ENCODE measurements around the gene IL25.
"Not testable (repeated sequence)": the region's sequence is repeated elsewhere in the genome, so short reads cannot be mapped to it uniquely, and the experiment has no call there.

IL25 gene

DNA sequence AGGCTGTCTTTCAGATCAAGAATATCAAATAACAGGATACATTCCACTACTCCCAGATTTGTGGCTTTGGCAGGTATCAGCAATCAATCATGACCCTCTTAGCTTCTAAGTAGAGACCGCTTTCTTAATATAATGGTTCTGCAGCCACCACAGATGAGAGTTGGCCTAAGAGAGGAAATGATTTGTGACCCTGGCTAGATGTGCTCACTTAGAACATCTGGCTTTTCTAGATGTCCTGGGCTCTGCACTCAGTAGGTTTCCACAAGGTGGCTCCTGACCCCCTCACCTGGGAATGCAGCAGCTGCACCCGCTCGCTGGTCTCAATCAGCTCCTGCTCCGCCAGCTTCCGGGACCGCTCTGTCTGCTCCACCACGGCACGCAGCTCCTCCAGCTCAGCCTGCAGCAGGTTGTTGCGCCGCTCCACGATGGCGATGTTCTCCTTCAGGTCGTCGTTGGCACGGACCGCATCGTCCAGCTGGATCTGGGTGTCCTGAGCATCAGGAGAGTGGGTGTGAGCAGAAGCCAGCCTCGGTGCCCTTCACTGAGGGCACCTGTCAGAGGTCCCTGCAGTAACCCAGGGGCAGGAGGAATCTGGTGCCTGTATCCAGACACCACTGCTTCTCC, 13.1 kb downstream of the IL25 start:
- no peaks in the 10 kb centered on the region for H3K4me1 ChIP-seq
- peaks cover 13% of the 10 kb centered on the region for H3K27me3 ChIP-seq
- DNase-seq: no peak
- H3K36me3 ChIP-seq: no peaks in the 10 kb centered on the region
- no peaks in the 10 kb centered on the region for H3K9me3 ChIP-seq
- TF ChIP-seq, protein P1, sequence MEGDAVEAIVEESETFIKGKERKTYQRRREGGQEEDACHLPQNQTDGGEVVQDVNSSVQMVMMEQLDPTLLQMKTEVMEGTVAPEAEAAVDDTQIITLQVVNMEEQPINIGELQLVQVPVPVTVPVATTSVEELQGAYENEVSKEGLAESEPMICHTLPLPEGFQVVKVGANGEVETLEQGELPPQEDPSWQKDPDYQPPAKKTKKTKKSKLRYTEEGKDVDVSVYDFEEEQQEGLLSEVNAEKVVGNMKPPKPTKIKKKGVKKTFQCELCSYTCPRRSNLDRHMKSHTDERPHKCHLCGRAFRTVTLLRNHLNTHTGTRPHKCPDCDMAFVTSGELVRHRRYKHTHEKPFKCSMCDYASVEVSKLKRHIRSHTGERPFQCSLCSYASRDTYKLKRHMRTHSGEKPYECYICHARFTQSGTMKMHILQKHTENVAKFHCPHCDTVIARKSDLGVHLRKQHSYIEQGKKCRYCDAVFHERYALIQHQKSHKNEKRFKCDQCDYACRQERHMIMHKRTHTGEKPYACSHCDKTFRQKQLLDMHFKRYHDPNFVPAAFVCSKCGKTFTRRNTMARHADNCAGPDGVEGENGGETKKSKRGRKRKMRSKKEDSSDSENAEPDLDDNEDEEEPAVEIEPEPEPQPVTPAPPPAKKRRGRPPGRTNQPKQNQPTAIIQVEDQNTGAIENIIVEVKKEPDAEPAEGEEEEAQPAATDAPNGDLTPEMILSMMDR (IDR thresholded peaks at IDR 0.05; ENCODE audit: low read depth, low read length): no peak
- no peak overlapping the region for H3K4me3 ChIP-seq (ENCODE audit: low read depth, low read length)

- H3K9me3 ChIP-seq; H3K36me3 ChIP-seq; DNase-seq; H3K4me1 ChIP-seq; H3K4me3 ChIP-seq (ENCODE audit: low read depth, low read length): not testable (repeated sequence)
- peaks cover 18% of the 10 kb centered on the region for H3K27me3 ChIP-seq
Measured at GRCh38 chr14:23386266-23386657, 13.7 kb downstream of the IL25 start.

GRCh38 chr14:23386999-23387398, 14.4 kb downstream of the IL25 start:
- Histone ChIP-seq H3K9me3 (no peaks in the 10 kb centered on the region), H3K4me1 (no peaks in the 10 kb centered on the region), H3K27me3 (peaks cover 22% of the 10 kb centered on the region), H3K4me3 (ENCODE audit: low read depth, low read length) (no peak overlapping the region), H3K36me3 (no peaks in the 10 kb centered on the region)
- DNase-seq: no peak
- TF ChIP-seq, protein P1 (IDR thresholded peaks at IDR 0.05; ENCODE audit: low read depth, low read length): no peak

GRCh38 chr14:23387916-23388882, 15.6 kb downstream of the IL25 start:
- H3K9me3 ChIP-seq: no peaks in the 10 kb centered on the region
- TF ChIP-seq, protein P1 (IDR thresholded peaks at IDR 0.05; ENCODE audit: low read depth, low read length): no peak

DNA sequence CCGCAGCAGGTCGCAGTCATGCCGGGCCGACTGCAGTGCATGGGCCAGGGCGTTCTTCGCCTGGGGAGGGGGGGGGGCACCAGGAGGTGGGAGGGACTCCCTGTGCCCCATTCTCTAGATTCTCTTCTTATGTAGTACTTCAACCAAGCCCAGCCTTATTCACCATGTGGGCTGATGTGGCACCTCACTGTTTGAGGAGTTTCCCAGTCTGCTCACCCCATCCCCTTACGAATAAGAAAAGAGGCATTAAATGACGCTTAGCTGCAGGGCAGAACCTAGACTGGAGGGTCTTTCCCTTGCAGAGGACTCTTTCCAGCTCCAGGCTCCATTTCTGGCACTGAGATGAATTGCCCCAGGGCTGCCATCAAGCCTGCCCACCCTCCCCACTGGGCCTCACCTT, 16.4 kb downstream of the IL25 start:
- Histone ChIP-seq H3K4me1 (no peaks in the 10 kb centered on the region), H3K36me3 (no peaks in the 10 kb centered on the region), H3K27me3 (peaks cover 22% of the 10 kb centered on the region), H3K9me3 (no peaks in the 10 kb centered on the region), H3K4me3 (ENCODE audit: low read depth, low read length) (no peak overlapping the region)
- DNase-seq: no peak
- TF ChIP-seq, protein P1 (IDR thresholded peaks at IDR 0.05; ENCODE audit: low read depth, low read length): no peak

More at GRCh38 chr14:23387916-23388882, 15.6 kb downstream of the IL25 start:
- no peak overlapping the region for H3K4me3 ChIP-seq (ENCODE audit: low read depth, low read length)
- no peaks in the 10 kb centered on the region for H3K4me1 ChIP-seq
- no peak for DNase-seq
- H3K36me3 ChIP-seq: no peaks in the 10 kb centered on the region
- H3K27me3 ChIP-seq: peaks cover 22% of the 10 kb centered on the region

DNA sequence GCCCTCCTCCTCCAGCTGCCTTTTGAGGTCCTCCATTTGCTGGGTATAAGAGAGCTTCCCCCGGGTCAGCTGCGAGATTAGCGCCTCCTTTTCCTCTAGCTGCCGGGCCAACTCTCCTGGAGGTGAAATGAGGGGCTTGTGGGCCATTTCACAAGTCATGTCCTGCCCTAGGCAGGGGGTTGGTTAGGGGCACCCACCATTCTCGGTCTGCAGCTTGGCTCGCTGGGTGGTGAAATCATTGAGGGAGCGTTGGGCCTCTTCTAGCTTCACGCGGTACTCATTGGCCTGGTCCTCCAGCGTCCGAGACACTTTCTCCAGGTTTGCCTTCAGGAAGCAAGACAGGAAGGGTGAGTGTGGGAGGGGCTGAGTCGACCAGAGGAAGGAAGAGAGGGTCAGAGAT, 16.8 kb downstream of the IL25 start:
- Histone ChIP-seq H3K36me3 (no peaks in the 10 kb centered on the region), H3K4me3 (ENCODE audit: low read depth, low read length) (no peak overlapping the region), H3K27me3 (peaks cover 22% of the 10 kb centered on the region), H3K9me3 (no peaks in the 10 kb centered on the region), H3K4me1 (no peaks in the 10 kb centered on the region)
- TF ChIP-seq, protein P1 (IDR thresholded peaks at IDR 0.05; ENCODE audit: low read depth, low read length): no peak
- no peak for DNase-seq

DNA sequence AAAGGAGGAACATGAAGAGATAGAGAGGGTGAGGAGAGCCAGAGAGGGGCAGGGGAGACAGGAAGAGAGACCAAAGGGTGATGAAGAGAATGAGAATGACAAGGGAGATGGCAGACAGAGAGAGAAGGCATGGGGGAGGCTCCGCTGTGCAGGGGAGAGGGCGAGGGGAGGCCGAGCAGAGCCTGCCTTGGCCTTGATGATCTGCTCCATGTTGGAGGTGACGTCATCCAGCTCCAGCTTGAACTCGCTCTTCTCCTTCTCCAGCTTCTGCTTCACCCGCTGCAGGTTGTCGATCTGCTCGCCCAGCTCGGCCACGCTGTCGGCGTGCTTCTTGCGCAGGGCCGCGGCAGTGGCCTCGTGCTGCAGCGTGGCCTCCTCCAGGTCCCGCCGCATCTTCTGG, 17.3 kb downstream of the IL25 start:
- not testable (repeated sequence) for H3K9me3 ChIP-seq; H3K4me1 ChIP-seq; DNase-seq; H3K4me3 ChIP-seq (ENCODE audit: low read depth, low read length); H3K36me3 ChIP-seq
- H3K27me3 ChIP-seq: peaks cover 27% of the 10 kb centered on the region

All from BE2C (cell line).